K562 (cell line): ENCODE data around the gene PRELID1. TPM values are rescaled to one million over a fixed set of nuclear protein-coding genes. Genes with fewer than 3 reads are reported as not detected.
A peak's percentile ranks its signal among the peaks of the same experiment; 100 is the strongest.

Source experiments
- BRD4 ChIP-seq: fragments of 200-600 bp; sonication (generic); IDR thresholded peaks from 2 replicates; pipeline ENCODE4 v1.6.1; 2017; ENCODE audit warnings: inconsistent platforms
- CEBPB ChIP-seq: fragments of 450-650 bp; IDR thresholded peaks from 2 replicates; pipeline ENCODE4 v1.6.1; 2016; ENCODE audit warnings: missing genetic modification characterization, missing compliant biosample characterization
- DPF2 ChIP-seq: fragments of 450-650 bp; IDR thresholded peaks from 2 replicates; pipeline ENCODE4 v1.6.1; 2016
- E2F3 ChIP-seq: fragments of 250-450 bp; sonication (Bioruptor Pico); IDR thresholded peaks from 2 replicates; pipeline ENCODE4 v1.4.0; 2020; ENCODE audit warnings: mild to moderate bottlenecking
- EP400 ChIP-seq: fragments of 450-650 bp; IDR thresholded peaks from 2 replicates; pipeline ENCODE4 v1.6.1; 2017; ENCODE audit warnings: antibody characterized with exemption, mild to moderate bottlenecking, moderate library complexity
- HNRNPH1 ChIP-seq: fragments of 200-400 bp; formaldehyde crosslinking; optimal IDR thresholded peaks from 2 replicates; pipeline ENCODE3; 2017; ENCODE audit warnings: low read depth, mild to moderate bottlenecking, low read length, moderate library complexity
- KDM5B ChIP-seq: fragments of 200-600 bp; sonication (generic); IDR thresholded peaks from 2 replicates; pipeline ENCODE4 v1.6.1; 2012; ENCODE audit warnings: low read depth, mild to moderate bottlenecking, moderate library complexity, low read length, control low read depth, inconsistent platforms; ENCODE audit not compliant: insufficient replicate concordance
- MAFK ChIP-seq: IDR thresholded peaks from 2 replicates; pipeline ENCODE4 v1.6.1; 2011; ENCODE audit warnings: low read length, improper control_type of control experiment
- MTA3 ChIP-seq: fragments of 450-650 bp; formaldehyde crosslinking; IDR thresholded peaks from 2 replicates; pipeline ENCODE4 v1.6.1; 2017; ENCODE audit warnings: mild to moderate bottlenecking, borderline replicate concordance
- POLR2B ChIP-seq: fragments of 450-650 bp; IDR thresholded peaks from 2 replicates; pipeline ENCODE4 v1.6.1; 2018; ENCODE audit warnings: low read depth; ENCODE audit not compliant: partially characterized antibody
- POLR2H ChIP-seq: IDR thresholded peaks from 2 replicates; pipeline ENCODE4 v1.6.1; 2016; ENCODE audit warnings: missing genetic modification characterization, low read depth, mild to moderate bottlenecking, control low read depth, missing compliant biosample characterization, moderate library complexity
- SMARCA4 ChIP-seq: fragments of 450-650 bp; IDR thresholded peaks from 2 replicates; pipeline ENCODE4 v1.6.1; 2016
- THRAP3 ChIP-seq: fragments of 450-650 bp; IDR thresholded peaks from 2 replicates; pipeline ENCODE4 v1.6.1; 2016; ENCODE audit warnings: mild to moderate bottlenecking, inconsistent platforms, borderline replicate concordance
- ZNF707 ChIP-seq: fragments of 250-450 bp; sonication (Bioruptor Pico); conservative IDR thresholded peaks from 2 replicates; pipeline ENCODE4 v1.8.0; 2022; ENCODE audit warnings: inconsistent platforms, mild to moderate bottlenecking, moderate library complexity
- polyA plus RNA-seq, 8 experiments: library from polyadenylated mRNA; depleted of rRNA in 4 of 8; stranded (reverse) in 5 of 8; unstranded in 3 of 8; fragments of >200 nt; fragmentation: Nextera tagmentation in 2 of 8; fragmentation: Illumina TruSeq in 1 of 8; extraction: Ambion mirVana in 2 of 8; extraction: Trizol in 1 of 8; gene quantifications; 2 replicates each; pipeline versions ENCODE4 v1.2.1 to v1.2.3, GENCODE V29; 2011 to 2014; ENCODE audit warnings: inconsistent platforms in 1 of 8, missing spikeins in 1 of 8
- total RNA-seq, 7 experiments: library from RNA; depleted of rRNA in 6 of 7; stranded (reverse); fragments of >200 nt in 6 of 7; fragmentation: Illumina TruSeq in 2 of 7; extraction: Trizol in 2 of 7; gene quantifications; 2 replicates each; pipeline versions ENCODE4 v1.2.1 to v1.2.3, GENCODE V29; 2011 to 2021; ENCODE audit warnings: low replicate concordance in 1 of 7
- TF ChIP-seq, protein P1 (sequence below): sonication (generic); formaldehyde crosslinking; IDR thresholded peaks from 2 replicates; pipeline ENCODE4 v1.9.0; 2022; ENCODE audit warnings: mild to moderate bottlenecking, missing genetic modification reagents
- TF ChIP-seq, protein P2 (sequence below): fragments of 200-400 bp; formaldehyde crosslinking; IDR thresholded peaks from 2 replicates; pipeline ENCODE4 v1.6.1; 2017; ENCODE audit warnings: mild to moderate bottlenecking, low read depth, low read length, moderate library complexity
- TF ChIP-seq, protein P3 (sequence below), 2 experiments: IDR thresholded peaks; 2 replicates each; pipeline ENCODE4 v1.6.1; 2011; ENCODE audit warnings: borderline replicate concordance in 1 of 2, control low read depth in 1 of 2, low read depth in 1 of 2, low read length in 1 of 2, mild to moderate bottlenecking in 1 of 2, mixed read lengths in 1 of 2, moderate library complexity in 1 of 2; ENCODE audit not compliant: insufficient read depth in 1 of 2, insufficient read length in 1 of 2, poor library complexity in 1 of 2, severe bottlenecking in 1 of 2; ENCODE audit errors: extremely low read depth in 1 of 2
- TF ChIP-seq, protein P4 (sequence below): sonication (generic); formaldehyde crosslinking; IDR thresholded peaks from 2 replicates; pipeline ENCODE4 v1.8.0; 2022; ENCODE audit warnings: mild to moderate bottlenecking, missing genetic modification reagents
- TF ChIP-seq, protein P5 (sequence below): fragments of 250-450 bp; sonication (Bioruptor Pico); IDR thresholded peaks from 2 replicates; pipeline ENCODE4 v1.5.0; 2021; ENCODE audit warnings: mild to moderate bottlenecking, borderline replicate concordance

PRELID1 gene
- total and polyA plus RNA-seq, 9 of the 15 experiments (the other 6 are each of a cell fraction or from before 2014, with no cell fraction given) = 40.1 to 484 (median 340) TPM

DNA sequence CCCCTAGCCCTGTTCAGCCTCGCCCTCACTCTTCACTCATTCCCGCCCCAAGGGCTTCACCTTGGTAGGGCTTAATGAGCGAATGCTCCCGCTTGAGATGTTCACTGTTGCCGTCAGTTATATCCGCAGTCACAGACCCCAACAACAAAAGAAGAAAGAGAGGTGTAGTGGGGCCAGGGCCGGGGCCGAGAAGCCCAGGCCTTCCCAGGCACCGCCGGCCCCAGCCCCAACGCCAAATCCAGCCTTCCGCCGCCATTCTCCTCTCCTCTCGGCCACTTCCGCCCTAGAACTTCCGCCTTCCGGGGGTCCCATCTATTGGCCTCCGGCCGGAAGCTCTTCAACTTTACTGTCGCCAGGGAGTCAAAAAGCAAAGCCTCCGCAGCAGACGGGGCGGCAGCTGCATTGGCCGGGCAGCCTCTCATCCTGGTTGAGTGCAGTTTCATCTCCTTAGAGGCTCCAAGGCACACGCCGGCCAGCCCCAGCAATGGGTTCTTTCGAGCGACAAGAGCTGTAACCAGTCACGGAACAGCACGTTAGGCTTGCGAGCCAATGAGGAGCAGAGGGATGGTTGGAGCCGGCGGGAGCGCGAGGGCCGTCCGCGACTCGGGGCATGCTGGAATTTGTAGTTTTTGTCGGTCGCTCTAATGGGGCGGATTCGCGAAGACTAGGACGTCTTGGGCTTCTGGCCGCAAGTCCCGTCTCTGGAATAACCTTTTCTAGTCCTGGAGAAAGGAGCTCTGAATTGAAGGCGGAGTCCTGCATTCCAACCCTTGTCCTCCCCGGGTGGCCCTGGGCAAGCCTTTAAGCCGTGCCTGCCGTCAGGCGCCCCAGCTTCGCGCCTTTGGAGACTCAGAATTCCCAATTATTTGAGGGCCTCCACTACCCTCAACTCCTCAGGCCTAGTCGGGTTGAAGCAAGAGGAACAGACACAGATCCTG, 48.1 kb downstream of the PRELID1 start, which contains the start of gene LMAN2 (continued):
- peak; percentile 63 for TF ChIP-seq KDM5B
- TF ChIP-seq, protein P1, sequence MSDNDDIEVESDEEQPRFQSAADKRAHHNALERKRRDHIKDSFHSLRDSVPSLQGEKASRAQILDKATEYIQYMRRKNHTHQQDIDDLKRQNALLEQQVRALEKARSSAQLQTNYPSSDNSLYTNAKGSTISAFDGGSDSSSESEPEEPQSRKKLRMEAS (CRISPR knock-in tag) = 0 out of 2 replicates have a peak, but pooled peaks have one; percentile 3
- no peak for TF ChIP-seq SMARCA4
- TF ChIP-seq, protein P2, sequence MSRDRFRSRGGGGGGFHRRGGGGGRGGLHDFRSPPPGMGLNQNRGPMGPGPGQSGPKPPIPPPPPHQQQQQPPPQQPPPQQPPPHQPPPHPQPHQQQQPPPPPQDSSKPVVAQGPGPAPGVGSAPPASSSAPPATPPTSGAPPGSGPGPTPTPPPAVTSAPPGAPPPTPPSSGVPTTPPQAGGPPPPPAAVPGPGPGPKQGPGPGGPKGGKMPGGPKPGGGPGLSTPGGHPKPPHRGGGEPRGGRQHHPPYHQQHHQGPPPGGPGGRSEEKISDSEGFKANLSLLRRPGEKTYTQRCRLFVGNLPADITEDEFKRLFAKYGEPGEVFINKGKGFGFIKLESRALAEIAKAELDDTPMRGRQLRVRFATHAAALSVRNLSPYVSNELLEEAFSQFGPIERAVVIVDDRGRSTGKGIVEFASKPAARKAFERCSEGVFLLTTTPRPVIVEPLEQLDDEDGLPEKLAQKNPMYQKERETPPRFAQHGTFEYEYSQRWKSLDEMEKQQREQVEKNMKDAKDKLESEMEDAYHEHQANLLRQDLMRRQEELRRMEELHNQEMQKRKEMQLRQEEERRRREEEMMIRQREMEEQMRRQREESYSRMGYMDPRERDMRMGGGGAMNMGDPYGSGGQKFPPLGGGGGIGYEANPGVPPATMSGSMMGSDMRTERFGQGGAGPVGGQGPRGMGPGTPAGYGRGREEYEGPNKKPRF = no peak
- TF ChIP-seq POLR2H (tag) = no peak
- TF ChIP-seq MTA3 = peak; percentile 81; the same call in 1 of the 2 replicates
- no peak for TF ChIP-seq E2F3 (CRISPR knock-in tag)
- TF ChIP-seq HNRNPH1 = no peak
- TF ChIP-seq, protein P3, sequence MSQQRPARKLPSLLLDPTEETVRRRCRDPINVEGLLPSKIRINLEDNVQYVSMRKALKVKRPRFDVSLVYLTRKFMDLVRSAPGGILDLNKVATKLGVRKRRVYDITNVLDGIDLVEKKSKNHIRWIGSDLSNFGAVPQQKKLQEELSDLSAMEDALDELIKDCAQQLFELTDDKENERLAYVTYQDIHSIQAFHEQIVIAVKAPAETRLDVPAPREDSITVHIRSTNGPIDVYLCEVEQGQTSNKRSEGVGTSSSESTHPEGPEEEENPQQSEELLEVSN (IDR thresholded peaks at IDR 0.05; ENCODE audit: borderline replicate concordance in 1 of 2, extremely low read depth in 1 of 2, insufficient read depth in 1 of 2, insufficient read length in 1 of 2, low read depth in 1 of 2, low read length in 1 of 2, poor library complexity in 1 of 2, severe bottlenecking in 1 of 2) = peak; percentile 60 to 72
- 0 out of 2 replicates have a peak, but pooled peaks have one; percentile 34 for TF ChIP-seq ZNF707 (CRISPR knock-in tag)
- peak; percentile 94 for TF ChIP-seq THRAP3
- peak; percentile 84 for TF ChIP-seq POLR2B
- TF ChIP-seq BRD4 = peak; percentile 80; the same call in 1 of the 2 replicates
- peak; percentile 97 for TF ChIP-seq EP400
- TF ChIP-seq DPF2 = no peak
- TF ChIP-seq CEBPB = no peak
- TF ChIP-seq, protein P4, sequence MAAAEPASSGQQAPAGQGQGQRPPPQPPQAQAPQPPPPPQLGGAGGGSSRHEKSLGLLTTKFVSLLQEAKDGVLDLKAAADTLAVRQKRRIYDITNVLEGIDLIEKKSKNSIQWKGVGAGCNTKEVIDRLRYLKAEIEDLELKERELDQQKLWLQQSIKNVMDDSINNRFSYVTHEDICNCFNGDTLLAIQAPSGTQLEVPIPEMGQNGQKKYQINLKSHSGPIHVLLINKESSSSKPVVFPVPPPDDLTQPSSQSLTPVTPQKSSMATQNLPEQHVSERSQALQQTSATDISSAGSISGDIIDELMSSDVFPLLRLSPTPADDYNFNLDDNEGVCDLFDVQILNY = no peak
- TF ChIP-seq, protein P5, sequence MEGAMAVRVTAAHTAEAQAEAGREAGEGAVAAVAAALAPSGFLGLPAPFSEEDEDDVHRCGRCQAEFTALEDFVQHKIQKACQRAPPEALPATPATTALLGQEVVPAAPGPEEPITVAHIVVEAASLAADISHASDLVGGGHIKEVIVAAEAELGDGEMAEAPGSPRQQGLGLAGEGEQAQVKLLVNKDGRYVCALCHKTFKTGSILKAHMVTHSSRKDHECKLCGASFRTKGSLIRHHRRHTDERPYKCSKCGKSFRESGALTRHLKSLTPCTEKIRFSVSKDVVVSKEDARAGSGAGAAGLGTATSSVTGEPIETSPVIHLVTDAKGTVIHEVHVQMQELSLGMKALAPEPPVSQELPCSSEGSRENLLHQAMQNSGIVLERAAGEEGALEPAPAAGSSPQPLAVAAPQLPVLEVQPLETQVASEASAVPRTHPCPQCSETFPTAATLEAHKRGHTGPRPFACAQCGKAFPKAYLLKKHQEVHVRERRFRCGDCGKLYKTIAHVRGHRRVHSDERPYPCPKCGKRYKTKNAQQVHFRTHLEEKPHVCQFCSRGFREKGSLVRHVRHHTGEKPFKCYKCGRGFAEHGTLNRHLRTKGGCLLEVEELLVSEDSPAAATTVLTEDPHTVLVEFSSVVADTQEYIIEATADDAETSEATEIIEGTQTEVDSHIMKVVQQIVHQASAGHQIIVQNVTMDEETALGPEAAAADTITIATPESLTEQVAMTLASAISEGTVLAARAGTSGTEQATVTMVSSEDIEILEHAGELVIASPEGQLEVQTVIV (CRISPR knock-in tag) = no peak
- no peak for TF ChIP-seq MAFK
